Caki2 (cell line): ENCODE measurements around the gene DRC3. TPM values are rescaled to one million over a fixed set of nuclear protein-coding genes. Genes with fewer than 3 reads are reported as not detected.

Source experiments
- DNase-seq: peaks from one replicate; pipeline ENCODE4 v3.0.0-alpha.2; 2015; ENCODE audit warnings: low read depth
- in situ Hi-C: cut with HindIII; loops from 2 replicates; pipeline ENCODE4 v1.10.0; 2016; ENCODE audit warnings: low sequenced_read_pairs, low pct_unique_long_range_greater_than_20kb, mixed read lengths
- total RNA-seq: library from RNA; depleted of rRNA; stranded (reverse); fragments of >200 nt; shearing (Covaris generic); gene quantifications from 2 replicates; pipeline ENCODE4 v1.2.3, GENCODE V29; 2014; ENCODE audit warnings: low replicate concordance

Gene DRC3
- total RNA-seq, 1 experiment from 2014 or later, result not detected

DNA sequence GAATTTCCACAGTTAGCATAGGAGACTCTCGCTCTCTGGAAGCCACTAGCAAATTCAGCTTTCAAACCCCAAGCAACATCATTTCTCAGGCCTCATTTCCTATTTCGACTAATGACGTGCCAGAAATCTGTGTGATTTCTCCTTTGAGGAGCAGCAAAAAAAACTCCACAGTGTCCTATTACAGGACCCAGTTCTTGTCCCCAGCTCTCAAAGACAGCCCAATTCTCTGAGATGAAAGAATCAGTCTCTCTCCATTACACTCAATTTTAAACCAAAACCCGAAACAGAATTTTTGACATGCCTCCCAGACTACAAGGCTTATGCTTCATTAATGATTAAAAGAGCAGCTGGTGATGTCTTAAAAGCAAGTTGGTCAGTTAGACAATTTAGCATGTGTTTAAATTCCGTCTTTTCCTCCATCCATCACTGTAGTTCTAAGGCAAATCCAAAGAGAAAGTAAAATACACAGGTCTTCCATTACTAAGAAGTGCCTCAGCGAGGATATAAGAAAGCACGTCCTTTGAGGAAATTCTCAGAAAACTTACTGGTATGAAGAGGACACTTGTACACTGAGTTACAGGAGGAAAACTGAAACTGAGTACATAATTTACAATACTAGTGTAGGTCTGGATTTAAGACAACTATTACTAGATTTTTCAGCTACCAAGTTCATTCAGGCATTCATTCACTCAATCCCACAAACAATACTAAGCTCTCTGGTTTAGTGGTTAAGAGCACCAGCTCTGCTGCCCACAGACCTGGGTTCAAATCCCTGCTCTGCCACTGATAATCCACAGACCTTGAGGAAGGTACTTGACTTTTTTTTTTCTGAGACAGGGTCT, 12.9 kb upstream of the DRC3 start:
- in situ Hi-C loops, result no loop called here
- DNase-seq, result peak; percentile 73

GRCh38 chr17:17960500-17961030, 12.1 kb upstream of the DRC3 start:
- DNase-seq, result no peak
- in situ Hi-C loops, result no loop called here

DNA sequence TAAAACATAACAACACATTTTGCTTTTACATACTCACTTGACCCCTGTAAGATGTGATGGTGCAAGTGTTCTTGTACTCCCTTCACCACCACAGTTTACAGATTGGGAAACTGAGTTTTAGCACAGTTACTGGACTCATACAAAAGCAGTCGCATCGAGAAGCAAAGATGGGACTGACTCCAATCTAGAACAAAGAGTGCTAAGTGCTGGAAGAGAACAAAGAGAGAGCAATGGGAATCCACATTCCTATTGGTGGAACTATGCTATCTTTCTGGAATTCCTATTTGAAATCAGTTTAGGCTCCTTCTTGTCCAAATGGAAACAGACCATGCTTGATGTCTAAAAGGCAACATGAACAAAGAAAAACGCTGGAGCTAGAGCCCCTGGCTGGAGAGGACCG, 9.6 kb upstream of the DRC3 start:
- DNase-seq, result no peak
- in situ Hi-C loops, result no loop called here

GRCh38 chr17:17963694-17964436, 8.8 kb upstream of the DRC3 start:
- in situ Hi-C loops, result no loop called here
- DNase-seq, result no peak

DNA sequence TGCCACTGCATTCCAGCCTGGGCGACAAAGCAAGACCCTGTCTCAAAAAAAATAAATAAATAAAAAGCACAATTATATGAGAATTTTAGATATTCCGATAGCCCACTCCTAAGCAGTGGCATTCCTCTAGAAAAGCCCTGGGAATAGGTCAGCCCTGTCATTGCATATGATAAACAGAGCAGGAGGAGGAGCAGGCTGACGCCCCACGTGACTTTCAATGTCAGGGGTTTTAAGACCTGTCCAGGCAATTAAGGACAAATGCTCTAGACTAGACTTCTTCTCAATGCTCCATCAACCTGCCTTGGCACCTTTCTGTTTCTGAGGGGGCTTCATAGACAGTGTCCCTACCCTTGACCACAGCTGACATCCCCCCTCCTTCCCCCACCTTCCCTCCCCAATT, 8.0 kb upstream of the DRC3 start:
- DNase-seq, result no peak
- in situ Hi-C loops, result no loop called here

- no peak for DNase-seq
- in situ Hi-C loops, result no loop called here
Measured at GRCh38 chr17:17965152-17965721, 7.4 kb upstream of the DRC3 start.

- in situ Hi-C loops, result no loop called here
- DNase-seq, result no peak
Measured at GRCh38 chr17:17966399-17966798, 6.3 kb upstream of the DRC3 start.

DNA sequence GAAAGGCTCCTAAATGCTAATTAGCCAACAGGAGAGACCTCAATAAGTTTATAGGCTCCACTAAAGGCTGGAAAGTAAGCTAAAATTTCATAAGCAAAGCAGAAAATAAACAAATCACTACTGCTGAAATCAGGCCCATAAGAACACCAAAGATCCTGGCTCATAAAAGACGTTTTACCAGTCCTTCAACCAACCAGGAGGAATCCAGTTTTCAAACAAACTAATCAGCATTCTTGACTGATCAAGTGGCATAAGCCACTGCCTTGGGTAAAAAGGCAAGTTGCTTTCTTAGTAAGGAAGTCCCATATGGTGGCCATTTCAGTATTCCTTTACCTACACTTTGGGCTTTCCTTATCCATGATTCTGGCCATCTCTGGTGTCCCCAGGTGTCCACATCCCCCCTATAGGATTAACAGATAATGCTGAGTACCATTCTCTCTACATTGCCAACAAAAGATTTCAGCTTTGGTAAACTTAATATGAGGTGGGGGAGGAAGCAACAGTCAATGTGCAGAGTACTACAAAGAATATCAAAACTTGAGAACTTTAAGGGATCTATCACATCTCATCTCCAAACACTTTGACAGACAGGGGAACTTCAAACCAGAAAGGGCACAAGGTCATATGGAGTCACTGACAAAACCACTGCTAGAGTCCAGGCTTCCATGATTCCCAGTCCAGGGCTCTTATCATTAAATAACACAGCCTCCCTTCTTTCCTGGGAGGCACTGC, 1.8 kb upstream of the DRC3 start:
- DNase-seq, result no peak
- in situ Hi-C loops, result no loop called here

DNA sequence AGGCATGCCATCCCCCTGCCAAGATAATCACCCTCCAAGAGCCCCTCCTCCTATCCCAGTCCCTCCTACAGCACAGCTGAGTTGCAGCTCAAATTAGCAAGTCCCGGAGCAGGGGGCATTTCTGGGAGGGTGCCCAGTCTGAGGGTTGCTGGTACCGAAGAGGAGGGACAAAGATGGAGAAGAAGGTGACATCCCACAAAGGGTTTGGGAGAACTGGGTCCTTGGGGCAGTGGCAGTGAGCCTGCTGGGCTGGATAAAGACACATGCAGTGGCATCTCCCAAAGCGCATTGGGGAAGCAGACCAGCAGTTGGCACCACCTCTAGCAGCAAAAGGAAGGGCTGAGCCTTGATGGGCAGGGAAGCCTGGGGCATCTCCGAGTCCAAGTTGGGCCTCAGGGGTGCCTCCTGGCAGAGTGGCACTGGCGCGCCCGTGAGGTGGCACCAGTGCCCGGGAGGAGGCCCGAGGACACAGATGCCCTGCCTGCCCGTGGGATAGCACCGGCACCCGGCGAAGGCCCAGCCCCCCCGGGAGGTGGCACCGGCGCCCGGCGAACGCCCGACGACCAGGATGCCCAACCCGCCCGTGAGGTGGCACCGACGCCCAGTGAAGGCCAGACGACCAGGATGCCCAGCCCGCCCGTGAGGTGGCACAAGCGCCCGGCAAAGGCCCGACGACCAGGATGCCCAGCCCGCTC, 1.1 kb upstream of the DRC3 start:
- in situ Hi-C loops, result no loop called here
- DNase-seq, result peak; percentile 36

- DNase-seq, result no peak
- in situ Hi-C loops, result no loop called here
Measured at GRCh38 chr17:17972952-17973254, 241 bp downstream of the DRC3 start.

DNA sequence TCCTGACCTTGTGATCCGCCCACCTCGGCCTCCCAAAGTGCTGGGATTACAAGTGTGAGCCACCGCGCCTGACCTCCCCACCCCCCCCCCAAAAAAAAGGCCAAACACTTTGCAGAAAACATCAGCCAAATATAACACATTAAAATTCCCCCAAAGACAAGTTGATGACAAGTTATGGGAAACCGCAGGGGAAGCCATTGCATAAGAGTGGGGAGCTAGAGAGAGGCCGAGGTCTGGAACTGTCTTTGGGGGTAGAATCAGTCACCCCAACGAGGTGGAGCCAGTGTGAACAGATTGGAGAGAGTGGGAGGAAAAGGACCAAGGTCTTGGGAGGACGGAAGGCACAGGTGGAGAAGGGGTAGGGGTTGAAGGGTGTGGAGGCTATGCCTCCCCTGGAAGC, 2.8 kb downstream of the DRC3 start:
- in situ Hi-C loops, result no loop called here
- no peak for DNase-seq

- in situ Hi-C loops, result no loop called here
- DNase-seq, result no peak
Measured at GRCh38 chr17:17976931-17977570, 4.4 kb downstream of the DRC3 start.

DNA sequence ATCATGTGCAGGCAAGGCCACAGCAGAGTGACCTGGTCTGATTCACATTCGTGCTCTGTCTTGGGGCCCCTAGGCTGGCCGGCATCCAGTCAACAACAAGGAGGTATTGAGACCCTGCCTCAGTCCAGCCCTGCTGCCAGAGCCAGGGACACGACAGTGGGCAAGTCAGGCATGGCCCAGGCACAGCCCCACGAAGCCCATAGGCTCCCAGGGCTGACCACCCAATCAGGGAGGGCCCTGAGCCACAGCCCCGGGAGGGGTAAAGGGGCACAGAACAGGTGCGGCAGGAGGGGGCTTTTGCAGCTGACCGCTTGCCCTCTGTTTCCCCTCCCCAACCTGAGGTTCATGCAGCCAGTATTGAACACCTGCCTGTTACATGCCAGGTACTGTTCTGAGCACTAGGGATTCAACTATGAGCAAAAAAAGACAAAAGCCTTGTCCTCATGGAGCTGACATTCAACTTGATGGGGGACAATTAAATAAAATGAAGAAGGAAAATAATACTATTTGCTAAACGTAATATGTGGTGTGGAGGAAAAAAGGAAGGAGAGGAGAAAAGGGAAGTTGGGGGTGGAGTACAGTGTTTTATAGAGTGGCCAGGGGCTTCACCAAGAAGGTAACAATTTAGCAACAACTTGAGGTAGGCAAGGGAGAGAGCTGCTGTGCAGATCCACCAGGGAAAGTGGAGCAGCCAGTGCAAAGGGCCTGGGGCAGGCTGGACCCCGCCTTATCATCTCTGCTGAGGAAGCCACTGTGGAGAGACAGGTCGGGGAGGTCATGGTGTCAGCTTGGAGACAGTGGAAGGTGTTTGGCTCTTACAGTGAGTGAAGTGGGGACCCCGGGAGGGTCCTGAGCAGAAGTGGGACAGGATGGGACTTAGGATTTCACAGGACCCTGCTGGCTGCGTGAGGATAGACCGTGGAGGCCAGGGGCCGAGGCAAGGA, 6.1 kb downstream of the DRC3 start:
- no peak for DNase-seq
- in situ Hi-C loops, result no loop called here

- in situ Hi-C loops, result no loop called here
Measured at GRCh38 chr17:17979778-17980177, 7.1 kb downstream of the DRC3 start.

DNA sequence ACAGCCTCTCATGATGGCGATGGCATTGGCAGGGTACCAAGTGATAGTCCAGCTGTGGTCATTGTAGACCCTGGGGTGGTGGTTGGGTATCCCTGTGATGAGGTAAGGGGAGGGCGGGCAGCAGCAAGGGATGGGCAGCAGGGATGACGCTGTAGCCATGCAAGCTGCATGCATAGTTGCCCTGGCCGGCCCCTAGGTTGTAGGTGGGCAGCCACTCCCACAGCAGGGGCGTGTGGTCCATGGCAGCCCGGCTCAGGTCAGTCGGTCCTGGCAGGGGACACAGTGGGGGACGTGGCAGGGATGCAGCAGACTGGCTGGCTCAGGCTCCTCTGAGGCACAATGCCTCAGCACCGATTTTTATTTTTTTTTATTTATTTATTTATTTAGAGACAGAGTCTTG, 8.7 kb downstream of the DRC3 start:
- no peak for DNase-seq
- in situ Hi-C loops, result no loop called here

More at GRCh38 chr17:17979778-17980177, 7.1 kb downstream of the DRC3 start:
- DNase-seq, result no peak

GRCh38 chr17:17982801-17983200, 10.1 kb downstream of the DRC3 start:
- in situ Hi-C loops, result no loop called here
- DNase-seq, result no peak

- in situ Hi-C loops, result no loop called here
- no peak for DNase-seq
Measured at GRCh38 chr17:17983376-17983775, 10.7 kb downstream of the DRC3 start.
